ENCODE measurements around the gene RBM17. TPM values are rescaled to one million over a fixed set of nuclear protein-coding genes. Genes with fewer than 3 reads are reported as not detected.
A peak's percentile ranks its signal among the peaks of the same experiment; 100 is the strongest.

The RBM17 gene
- total and polyA plus RNA-seq, 2 of the 4 experiments (the other 2 are of a cell fraction): 24.6 to 56.7 TPM

DNA sequence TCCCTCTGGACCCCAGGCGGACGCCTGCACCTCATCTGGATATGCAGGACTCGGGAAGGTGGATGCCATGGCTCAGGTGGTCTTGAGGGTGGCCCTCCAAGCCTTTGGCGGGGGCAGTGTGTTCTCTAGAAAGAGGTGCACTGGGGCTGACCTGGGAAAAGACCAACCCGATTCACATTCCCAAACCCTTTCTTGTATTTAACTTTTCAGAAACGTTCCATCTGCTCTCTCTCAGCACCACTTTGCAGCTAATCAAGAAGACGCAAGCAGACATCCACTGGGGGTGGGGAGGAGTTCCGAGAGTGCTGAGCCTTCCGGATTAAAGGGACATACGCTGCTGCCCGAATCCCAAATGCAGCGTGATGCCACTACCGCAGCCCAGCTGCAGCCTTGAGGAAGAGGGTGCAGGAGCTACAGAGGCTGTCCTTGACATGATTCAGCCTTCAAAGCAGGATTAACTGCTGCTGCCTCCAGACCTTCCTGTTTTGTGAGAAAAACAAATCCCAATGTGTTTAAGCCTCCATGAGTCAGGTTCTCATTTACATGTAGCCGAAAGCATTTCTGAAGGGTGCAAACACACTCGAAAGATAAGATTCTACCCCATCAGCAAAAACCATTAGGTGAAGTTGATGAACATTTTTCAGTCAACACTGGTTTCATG is 39.9 kb downstream of the RBM17 start (continued):
- no peak for TF ChIP-seq MXI1 (IDR thresholded peaks at IDR 0.05; ENCODE audit: borderline replicate concordance, low read depth, low read length)

DNA sequence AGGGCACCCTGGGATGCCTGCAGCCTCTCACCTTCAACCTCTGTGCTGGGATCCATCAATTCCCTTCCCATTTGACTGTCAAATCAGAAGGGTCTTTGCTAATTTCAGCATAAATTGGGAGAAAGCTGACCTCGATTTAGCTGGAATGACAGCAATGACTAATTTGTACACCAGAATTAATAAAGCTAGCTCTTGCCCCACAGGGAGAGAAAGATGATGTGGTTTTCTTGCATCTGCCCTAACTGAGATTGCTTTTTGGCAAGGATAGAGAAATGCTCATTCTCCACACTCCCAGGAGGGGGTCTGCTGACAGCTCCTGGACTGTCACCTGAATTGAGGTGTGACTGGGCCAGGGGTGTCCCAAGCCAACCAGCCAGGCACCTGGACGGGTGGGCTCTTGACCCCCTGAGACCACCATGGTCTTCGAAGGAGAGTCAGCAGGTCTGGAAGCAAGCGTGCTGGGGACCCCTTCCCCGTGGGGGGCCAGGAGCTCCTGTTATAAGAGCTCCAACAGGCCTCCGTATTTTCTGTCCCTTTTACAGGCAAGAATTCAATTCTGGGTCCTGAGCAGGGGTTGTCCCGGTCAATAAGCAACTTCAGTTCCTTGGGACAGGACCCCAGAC is 42.1 kb downstream of the RBM17 start:
- Histone ChIP-seq H3K9me1 (ENCODE audit: insufficient read depth, low read length) (peaks cover 9% of the 10 kb centered on the region; the same call in 1 of the 2 replicates), H4K5ac (ENCODE audit: low read depth, low read length) (no peak overlapping the region), H3K9ac (ENCODE audit: low read depth, low read length) (no peak overlapping the region), H3K27ac (ENCODE audit: insufficient read depth, low read length) (no peak overlapping the region), H2BK15ac (ENCODE audit: low read depth, low read length) (no peak overlapping the region), H3K9me3 (ENCODE audit: control insufficient read depth, insufficient read depth, low read length) (no peaks in the 10 kb centered on the region), H3K23ac (ENCODE audit: low read depth, low read length) (no peak overlapping the region), H3K27me3 (ENCODE audit: control insufficient read depth, insufficient read depth, low read length) (no peaks in the 10 kb centered on the region), H3K14ac (replicated peaks; ENCODE audit: low read depth, low read length) (no peak overlapping the region), H4K8ac (ENCODE audit: low read depth in 2 of 2, low read length in 2 of 2) (no peak overlapping the region), H2AK9ac (replicated peaks; ENCODE audit: low read depth, low read length, poor library complexity) (no peak overlapping the region), H2BK20ac (ENCODE audit: low read depth, low read length) (no peak overlapping the region), H2BK5ac (ENCODE audit: low read depth, low read length, poor library complexity, severe bottlenecking) (no peak overlapping the region), H2AFZ (replicated peaks; ENCODE audit: low read length, poor library complexity) (peak overlapping the region; percentile 44), H2BK120ac (ENCODE audit: low read depth, low read length) (no peak overlapping the region), H3K56ac (ENCODE audit: extremely low read depth, insufficient read depth, low read length) (no peak overlapping the region), H3K4me2 (ENCODE audit: low read depth, low read length) (no peak overlapping the region), H3K18ac (ENCODE audit: low read depth, low read length) (no peak overlapping the region), H3K36me3 (ENCODE audit: control insufficient read depth, insufficient read depth, low read length) (no peaks in the 10 kb centered on the region), H2AK5ac (ENCODE audit: low read depth, low read length) (no peak overlapping the region), H3K4me1 (ENCODE audit: control insufficient read depth, insufficient read depth, low read length) (peaks cover 18% of the 10 kb centered on the region), H3K79me1 (ENCODE audit: low read depth in 1 of 2, low read length in 2 of 2) (no peaks in the 10 kb centered on the region), H3K4ac (ENCODE audit: low read depth, low read length) (no peak overlapping the region), H4K20me1 (ENCODE audit: insufficient read depth, low read length) (no peaks in the 10 kb centered on the region), H4K91ac (ENCODE audit: insufficient read depth, low read depth, low read length) (0 out of 2 replicates have a peak overlapping the region, but pooled peaks have one; percentile 10), H3K4me3 (ENCODE audit: insufficient read depth, low read depth, low read length) (no peak overlapping the region)
- ChIA-PET CTCF (no interaction called here), POLR2A (ENCODE audit: unreplicated experiment) (no interaction called here)
- intact Hi-C loops (cut with micrococcal nuclease): no loop called here
- in situ Hi-C loops (cut with MboI; ENCODE audit: low sequenced_read_pairs): loop anchor here (25.0 kb wide), 1 partner anchor 631 kb away; no protein-coding TSS in a partner anchor
- BruUV-seq (replicated peaks): no TSS peak
- dilution Hi-C loops (cut with HindIII; ENCODE audit: low sequenced_read_pairs, unreplicated experiment): no loop called here
- ATAC-seq (ENCODE audit: low read depth) (no peak), DNase-seq (no peak)
- 80% methylated on average over 1 of the region's 7 CpGs; no CpG with 5 or more reads in 1 of the 2 experiments for WGBS, 2 experiments (ENCODE audit: extremely low coverage in 2 of 2, insufficient read length in 1 of 2)
- no peak for TF ChIP-seq RFX5 (IDR thresholded peaks at IDR 0.05; ENCODE audit: low read depth, low read length)
- no peak for TF ChIP-seq RCOR1 (IDR thresholded peaks at IDR 0.05; ENCODE audit: insufficient replicate concordance, low read length)
- no peak for TF ChIP-seq RAD21 (IDR thresholded peaks at IDR 0.05; ENCODE audit: low read length)
- TF ChIP-seq POLR2A (IDR thresholded peaks at IDR 0.05; ENCODE audit: low read depth, low read length): no peak
- TF ChIP-seq CHD1 (IDR thresholded peaks at IDR 0.05; ENCODE audit: low read depth, low read length): no peak
- no peak for TF ChIP-seq MAZ (IDR thresholded peaks at IDR 0.05; ENCODE audit: borderline replicate concordance, low read depth, low read length)
- no peak for TF ChIP-seq MXI1 (IDR thresholded peaks at IDR 0.05; ENCODE audit: borderline replicate concordance, low read depth, low read length)
- TF ChIP-seq, protein P1, sequence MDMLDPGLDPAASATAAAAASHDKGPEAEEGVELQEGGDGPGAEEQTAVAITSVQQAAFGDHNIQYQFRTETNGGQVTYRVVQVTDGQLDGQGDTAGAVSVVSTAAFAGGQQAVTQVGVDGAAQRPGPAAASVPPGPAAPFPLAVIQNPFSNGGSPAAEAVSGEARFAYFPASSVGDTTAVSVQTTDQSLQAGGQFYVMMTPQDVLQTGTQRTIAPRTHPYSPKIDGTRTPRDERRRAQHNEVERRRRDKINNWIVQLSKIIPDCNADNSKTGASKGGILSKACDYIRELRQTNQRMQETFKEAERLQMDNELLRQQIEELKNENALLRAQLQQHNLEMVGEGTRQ (IDR thresholded peaks at IDR 0.05; ENCODE audit: low read depth, low read length): no peak
- TF ChIP-seq FOS (IDR thresholded peaks at IDR 0.05; ENCODE audit: low read depth, low read length): no peak
- TF ChIP-seq, protein P2, sequence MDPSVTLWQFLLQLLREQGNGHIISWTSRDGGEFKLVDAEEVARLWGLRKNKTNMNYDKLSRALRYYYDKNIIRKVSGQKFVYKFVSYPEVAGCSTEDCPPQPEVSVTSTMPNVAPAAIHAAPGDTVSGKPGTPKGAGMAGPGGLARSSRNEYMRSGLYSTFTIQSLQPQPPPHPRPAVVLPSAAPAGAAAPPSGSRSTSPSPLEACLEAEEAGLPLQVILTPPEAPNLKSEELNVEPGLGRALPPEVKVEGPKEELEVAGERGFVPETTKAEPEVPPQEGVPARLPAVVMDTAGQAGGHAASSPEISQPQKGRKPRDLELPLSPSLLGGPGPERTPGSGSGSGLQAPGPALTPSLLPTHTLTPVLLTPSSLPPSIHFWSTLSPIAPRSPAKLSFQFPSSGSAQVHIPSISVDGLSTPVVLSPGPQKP (IDR thresholded peaks at IDR 0.05; ENCODE audit: borderline replicate concordance, low read depth, low read length): no peak
- TF ChIP-seq, protein P3, sequence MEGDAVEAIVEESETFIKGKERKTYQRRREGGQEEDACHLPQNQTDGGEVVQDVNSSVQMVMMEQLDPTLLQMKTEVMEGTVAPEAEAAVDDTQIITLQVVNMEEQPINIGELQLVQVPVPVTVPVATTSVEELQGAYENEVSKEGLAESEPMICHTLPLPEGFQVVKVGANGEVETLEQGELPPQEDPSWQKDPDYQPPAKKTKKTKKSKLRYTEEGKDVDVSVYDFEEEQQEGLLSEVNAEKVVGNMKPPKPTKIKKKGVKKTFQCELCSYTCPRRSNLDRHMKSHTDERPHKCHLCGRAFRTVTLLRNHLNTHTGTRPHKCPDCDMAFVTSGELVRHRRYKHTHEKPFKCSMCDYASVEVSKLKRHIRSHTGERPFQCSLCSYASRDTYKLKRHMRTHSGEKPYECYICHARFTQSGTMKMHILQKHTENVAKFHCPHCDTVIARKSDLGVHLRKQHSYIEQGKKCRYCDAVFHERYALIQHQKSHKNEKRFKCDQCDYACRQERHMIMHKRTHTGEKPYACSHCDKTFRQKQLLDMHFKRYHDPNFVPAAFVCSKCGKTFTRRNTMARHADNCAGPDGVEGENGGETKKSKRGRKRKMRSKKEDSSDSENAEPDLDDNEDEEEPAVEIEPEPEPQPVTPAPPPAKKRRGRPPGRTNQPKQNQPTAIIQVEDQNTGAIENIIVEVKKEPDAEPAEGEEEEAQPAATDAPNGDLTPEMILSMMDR (conservative IDR thresholded peaks at IDR 0.05; ENCODE audit: low read depth, low read length): no peak
- no peak for TF ChIP-seq BHLHE40 (IDR thresholded peaks at IDR 0.05; ENCODE audit: low read depth, low read length)

Data from IMR-90 (cell line).